Kidney (tissue), 14 donors: ENCODE measurements around the gene SMAD3. TPM values are rescaled to one million over a fixed set of nuclear protein-coding genes. Genes with fewer than 3 reads are reported as not detected.

ENCODE experiments used
- DNase-seq, 5 donors: peaks; one replicate each; pipeline ENCODE4 v3.0.0-alpha.2; 2013 to 2020
- FAIRE-seq: peaks from 2 replicates; lab custom pipeline; 2012; peaks lifted over from hg19 to GRCh38; lab: Jason Lieb, UNC
- H3K27ac ChIP-seq, 2 donors: one replicate each; pipeline ENCODE4 v1.7.0; 2013; ENCODE audit warnings: low read depth in 2 of 2, low read length in 2 of 2, inconsistent platforms in 1 of 2
- H3K27me3 ChIP-seq: one replicate; pipeline ENCODE4 v1.7.1; 2013; ENCODE audit warnings: low read length, inconsistent platforms; ENCODE audit not compliant: control insufficient read depth, insufficient read depth
- H3K36me3 ChIP-seq, 3 donors: one replicate each; pipeline versions ENCODE4 v1.7.0 to v1.7.1; 2013; ENCODE audit warnings: low read length in 3 of 3, control low read depth in 1 of 3, inconsistent platforms in 1 of 3; ENCODE audit not compliant: insufficient read depth in 3 of 3, control insufficient read depth in 2 of 3
- H3K4me1 ChIP-seq, 3 donors: one replicate each; pipeline versions ENCODE4 v1.7.0 to v1.7.1; 2013; ENCODE audit warnings: low read length in 3 of 3, inconsistent platforms in 1 of 3, low read depth in 1 of 3; ENCODE audit not compliant: control insufficient read depth in 2 of 3, insufficient read depth in 2 of 3
- H3K4me3 ChIP-seq, 3 donors: one replicate each; pipeline versions ENCODE4 v1.7.0 to v1.8.1; 2013; ENCODE audit warnings: low read length in 3 of 3, control low read depth in 1 of 3, inconsistent platforms in 1 of 3
- H3K9ac ChIP-seq, 3 donors: one replicate each; pipeline versions ENCODE4 v1.7.0 to v1.7.1; 2013; ENCODE audit warnings: low read length in 3 of 3, control low read depth in 1 of 3, inconsistent platforms in 1 of 3
- H3K9me3 ChIP-seq, 3 donors: one replicate each; pipeline versions ENCODE4 v1.7.0 to v1.7.1; 2013; ENCODE audit warnings: low read length in 3 of 3, control low read depth in 1 of 3, inconsistent platforms in 1 of 3; ENCODE audit not compliant: control insufficient read depth in 2 of 3, insufficient read depth in 1 of 3
- intact Hi-C: fragments of 100-400 bp; cut with DNase I; formaldehyde crosslinking; loops from one replicate; pipeline ENCODE4 v1.11.1; 2022
- polyA plus RNA-seq: library from polyadenylated mRNA; stranded (reverse); fragments of 350-450 nt; fragmentation: Illumina TruSeq; extraction: RNeasy Lipid Tissue Mini Kit (QIAGEN cat#74804); gene quantifications from one replicate; pipeline ENCODE4 v1.2.3, GENCODE V29; 2014; ENCODE audit warnings: low read depth, low replicate concordance; ENCODE audit not compliant: insufficient read depth
- total RNA-seq: library from RNA; stranded (reverse); fragmentation: NEBNext Ultra II Directional; extraction: Animal tissue kit (Norgen Biotek cat#: 25700); gene quantifications from one replicate; pipeline ENCODE4 v1.2.1, GENCODE V29; 2021
- TF ChIP-seq, protein P1 (sequence below): IDR thresholded peaks from 3 replicates; pipeline ENCODE4 v1.5.1; 2012; ENCODE audit warnings: mild to moderate bottlenecking, moderate library complexity, borderline replicate concordance; ENCODE audit not compliant: insufficient read depth; ENCODE audit errors: extremely low read depth
- donor health status: control.
- donor health status: control.
- donor health status: control.
- donor health status: control.
- donor health status: control.
- donor health status: DM: yes; HTN: yes; CAD: no.
- donor health status: Normal renal cell carcinoma (clear cell type).

Gene SMAD3
- total and polyA plus RNA-seq, 2 donors from 2014 or later: 10.1 to 58.2 TPM

- Histone ChIP-seq H3K9me3 (no peaks in the 10 kb centered on the region), H3K9ac (no peak overlapping the region), H3K27me3 (no peaks in the 10 kb centered on the region), H3K27ac (peak overlapping the region; percentile 47 to 57), H3K4me3 (peak overlapping the region in 1 of 3 donors; percentile 9), H3K4me1 (peaks cover 0 to 26% (median 22%) of the 10 kb centered on the region in 3 donors), H3K36me3 (no peaks in the 10 kb centered on the region)
- DNase-seq (no peak), FAIRE-seq (no peak)
- intact Hi-C loops: no loop called here
- TF ChIP-seq, protein P1, sequence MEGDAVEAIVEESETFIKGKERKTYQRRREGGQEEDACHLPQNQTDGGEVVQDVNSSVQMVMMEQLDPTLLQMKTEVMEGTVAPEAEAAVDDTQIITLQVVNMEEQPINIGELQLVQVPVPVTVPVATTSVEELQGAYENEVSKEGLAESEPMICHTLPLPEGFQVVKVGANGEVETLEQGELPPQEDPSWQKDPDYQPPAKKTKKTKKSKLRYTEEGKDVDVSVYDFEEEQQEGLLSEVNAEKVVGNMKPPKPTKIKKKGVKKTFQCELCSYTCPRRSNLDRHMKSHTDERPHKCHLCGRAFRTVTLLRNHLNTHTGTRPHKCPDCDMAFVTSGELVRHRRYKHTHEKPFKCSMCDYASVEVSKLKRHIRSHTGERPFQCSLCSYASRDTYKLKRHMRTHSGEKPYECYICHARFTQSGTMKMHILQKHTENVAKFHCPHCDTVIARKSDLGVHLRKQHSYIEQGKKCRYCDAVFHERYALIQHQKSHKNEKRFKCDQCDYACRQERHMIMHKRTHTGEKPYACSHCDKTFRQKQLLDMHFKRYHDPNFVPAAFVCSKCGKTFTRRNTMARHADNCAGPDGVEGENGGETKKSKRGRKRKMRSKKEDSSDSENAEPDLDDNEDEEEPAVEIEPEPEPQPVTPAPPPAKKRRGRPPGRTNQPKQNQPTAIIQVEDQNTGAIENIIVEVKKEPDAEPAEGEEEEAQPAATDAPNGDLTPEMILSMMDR: no peak
Measured at GRCh38 chr15:67061811-67062368, 3.5 kb upstream of the SMAD3 start.

DNA sequence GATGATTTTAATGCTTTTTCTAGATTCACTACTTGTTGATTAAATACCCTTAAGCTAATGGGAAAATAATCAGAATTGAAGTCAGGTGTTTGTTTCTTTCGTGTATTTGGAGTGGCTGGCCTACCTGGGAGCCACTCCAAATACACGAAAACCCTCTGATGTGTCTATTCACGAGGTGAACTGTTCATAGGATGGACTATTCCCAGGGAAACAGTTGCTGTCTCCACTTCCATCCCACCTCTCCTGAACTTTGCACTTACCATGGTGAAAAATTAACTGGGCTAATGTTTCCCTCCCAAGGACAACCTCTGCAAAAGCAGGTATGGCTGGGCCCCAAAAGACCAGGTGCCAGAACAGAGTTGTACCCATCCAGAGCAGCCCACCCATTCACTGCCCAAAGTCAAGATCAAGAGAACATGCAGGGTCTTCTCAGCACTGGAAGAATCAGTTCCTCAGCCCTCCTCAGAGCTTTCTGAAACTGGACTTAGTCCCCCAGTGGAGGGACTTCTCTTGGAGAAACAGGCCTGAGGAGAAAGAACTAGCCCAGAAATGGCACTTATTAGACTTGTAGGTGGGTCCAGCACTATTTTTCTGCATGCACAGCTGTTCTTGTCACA lies 2.9 kb upstream of the SMAD3 start:
- no peak overlapping the region for H3K9ac ChIP-seq
- TF ChIP-seq, protein P1: no peak
- H3K4me3 ChIP-seq: peak overlapping the region in 1 of 3 donors; percentile 9
- no peaks in the 10 kb centered on the region for H3K9me3 ChIP-seq
- H3K27me3 ChIP-seq: no peaks in the 10 kb centered on the region
- peaks cover 0 to 28% (median 23%) of the 10 kb centered on the region in 3 donors for H3K4me1 ChIP-seq
- FAIRE-seq: no peak
- peak in 1 of 5 donors; percentile 62 for DNase-seq
- H3K27ac ChIP-seq: peak overlapping the region; percentile 47 to 57
- intact Hi-C loops: no loop called here
- no peaks in the 10 kb centered on the region for H3K36me3 ChIP-seq

GRCh38 chr15:67063689-67064606 lies 1.5 kb upstream of the SMAD3 start:
- Histone ChIP-seq H3K4me3 (peak overlapping the region; percentile 9 to 57 (median 28)), H3K27ac (peak overlapping the region; percentile 59 to 82), H3K4me1 (peaks cover 2 to 34% (median 33%) of the 10 kb centered on the region in 3 donors), H3K9me3 (no peaks in the 10 kb centered on the region), H3K9ac (peak overlapping the region in 1 of 3 donors; percentile 80), H3K27me3 (no peaks in the 10 kb centered on the region), H3K36me3 (no peaks in the 10 kb centered on the region)
- peak; percentile 74 to 88 (median 83) for DNase-seq
- TF ChIP-seq, protein P1: no peak
- FAIRE-seq: no peak
- intact Hi-C loops: no loop called here
